Upper lobe of left lung (tissue), 6 donors: ENCODE results near the gene WDR6. TPM values are rescaled to one million over a fixed set of nuclear protein-coding genes. Genes with fewer than 3 reads are reported as not detected.

Source experiments
- ATAC-seq, 2 donors: fragments of 200-7000 bp; cut with Tn5 transposase; one replicate each; pipeline ENCODE4 v1.9.1; 2022; ENCODE audit warnings: mild to moderate bottlenecking in 2 of 2, moderate library complexity in 2 of 2; ENCODE audit not compliant: low FRiP score in 2 of 2
- DNase-seq, 2 donors: peaks; one replicate each; pipeline ENCODE4 v3.0.0-alpha.2; 2019 to 2020
- H3K27ac ChIP-seq, 4 donors: fragments of 200-600 bp; sonication (generic); one replicate each; pipeline ENCODE4 v1.5.1; 2016 to 2019
- H3K27me3 ChIP-seq, 4 donors: fragments of 200-600 bp; sonication (generic); one replicate each; pipeline ENCODE4 v1.5.1; 2017 to 2019
- H3K36me3 ChIP-seq, 4 donors: fragments of 200-600 bp; sonication (generic); one replicate each; pipeline ENCODE4 v1.5.1; 2016 to 2019
- H3K4me1 ChIP-seq, 4 donors: fragments of 200-600 bp; sonication (generic); one replicate each; pipeline ENCODE4 v1.5.1; 2018 to 2019
- H3K4me3 ChIP-seq, 4 donors: fragments of 200-600 bp; sonication (generic); one replicate each; pipeline ENCODE4 v1.5.1; 2017 to 2019; ENCODE audit warnings: mild to moderate bottlenecking in 2 of 4, moderate library complexity in 1 of 4
- H3K9me3 ChIP-seq, 4 donors: fragments of 200-600 bp; sonication (generic); one replicate each; pipeline ENCODE4 v1.5.1; 2018 to 2019
- CTCF ChIP-seq, 6 experiments: fragments of 450-650 bp in 4 of 6; fragments of 200-600 bp in 2 of 6; sonication (generic) in 2 of 6; IDR thresholded peaks; one replicate each; pipeline ENCODE4 v1.5.1; 2016 to 2019; ENCODE audit warnings: antibody characterized with exemption in 6 of 6
- EP300 ChIP-seq, 4 donors: sonication (generic); formaldehyde crosslinking; IDR thresholded peaks; one replicate each; pipeline ENCODE4 v1.5.1; 2017; ENCODE audit warnings: antibody characterized with exemption in 4 of 4, control low read depth in 2 of 4
- POLR2A ChIP-seq, 4 donors: fragments of 450-650 bp; IDR thresholded peaks; one replicate each; pipeline ENCODE4 v1.5.1; 2016 to 2017; ENCODE audit warnings: antibody characterized with exemption in 4 of 4, mild to moderate bottlenecking in 2 of 4
- POLR2AphosphoS5 ChIP-seq, 2 donors: sonication (generic); formaldehyde crosslinking; IDR thresholded peaks; one replicate each; pipeline ENCODE4 v1.5.1; 2017; ENCODE audit warnings: antibody characterized with exemption in 2 of 2
- WGBS, 2 donors: methylation state at CpG; one replicate each; pipeline ENCODE4 v1.1.5; 2017 to 2018; 5-methylcytosine and 5-hydroxymethylcytosine counted together
- total RNA-seq, 6 donors: library from RNA; depleted of rRNA in 4 of 6; stranded (reverse); fragments of >200 nt in 4 of 6; gene quantifications; one replicate each; pipeline versions ENCODE4 v1.1.0 to v1.2.1, GENCODE V29; 2016 to 2021
- donor health status: DM: no; HTN: no; CAD: no; lungs with moderate emphysema.
- donor health status: DM: no; HTN: yes; CAD: no; lungs with severe emphysema.

The WDR6 gene
- total RNA-seq, 6 donors from 2014 or later = 100 to 279 (median 123) TPM

DNA sequence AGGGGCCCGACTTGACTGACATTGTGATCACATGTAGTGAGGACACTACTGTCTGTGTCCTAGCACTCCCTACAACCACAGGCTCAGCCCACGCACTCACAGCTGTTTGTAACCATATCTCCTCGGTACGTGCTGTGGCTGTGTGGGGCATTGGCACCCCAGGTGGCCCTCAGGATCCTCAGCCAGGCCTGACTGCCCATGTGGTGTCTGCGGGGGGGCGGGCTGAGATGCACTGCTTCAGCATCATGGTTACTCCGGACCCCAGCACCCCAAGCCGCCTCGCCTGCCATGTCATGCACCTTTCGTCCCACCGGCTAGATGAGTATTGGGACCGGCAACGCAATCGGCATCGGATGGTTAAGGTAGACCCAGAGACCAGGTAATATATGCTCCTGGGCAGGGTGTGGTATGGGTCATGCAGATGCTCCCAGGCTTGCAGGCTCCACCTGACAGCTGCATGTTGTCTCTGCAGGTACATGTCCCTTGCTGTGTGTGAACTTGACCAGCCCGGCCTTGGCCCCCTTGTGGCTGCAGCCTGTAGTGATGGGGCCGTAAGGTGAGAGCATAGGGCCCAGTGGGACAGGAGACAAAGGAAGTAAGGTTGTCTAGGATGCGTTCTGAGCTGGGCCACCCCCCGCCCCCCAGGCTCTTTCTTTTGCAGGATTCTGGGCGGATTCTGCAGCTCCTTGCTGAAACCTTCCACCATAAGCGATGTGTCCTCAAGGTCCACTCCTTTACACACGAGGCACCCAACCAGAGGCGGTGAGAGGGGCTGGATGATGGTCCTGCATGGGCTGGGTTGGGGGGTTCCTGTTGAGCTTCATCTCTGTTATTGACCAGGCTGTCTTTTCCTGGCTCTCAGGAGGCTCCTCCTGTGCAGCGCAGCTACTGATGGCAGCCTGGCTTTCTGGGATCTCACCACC lies 6.8 kb downstream of the WDR6 start:
- H3K27ac ChIP-seq = no peak overlapping the region
- peaks cover 11 to 54% (median 45%) of the 10 kb centered on the region in 4 donors for H3K36me3 ChIP-seq
- 86 to 88% methylated on average over 23 to 24 of the region's 24 CpGs for WGBS, 2 donors
- DNase-seq = peak in 1 of 2 donors; percentile 72
- TF ChIP-seq POLR2A (IDR thresholded peaks at IDR 0.05) (no peak), CTCF (IDR thresholded peaks at IDR 0.05) (peak; percentile 29 to 63 (median 40))
- no peaks in the 10 kb centered on the region for H3K27me3 ChIP-seq
- H3K9me3 ChIP-seq = no peaks in the 10 kb centered on the region
- no peak overlapping the region for H3K4me3 ChIP-seq
- peaks cover 11 to 26% (median 15%) of the 10 kb centered on the region in 4 donors for H3K4me1 ChIP-seq
- ATAC-seq = no peak

GRCh38 chr3:49015072-49015471 lies 7.9 kb downstream of the WDR6 start:
- TF ChIP-seq CTCF (IDR thresholded peaks at IDR 0.05) (no peak), EP300 (IDR thresholded peaks at IDR 0.05) (no peak), POLR2AphosphoS5 (IDR thresholded peaks at IDR 0.05) (no peak), POLR2A (IDR thresholded peaks at IDR 0.05) (no peak)
- Histone ChIP-seq H3K27me3 (no peaks in the 10 kb centered on the region), H3K4me1 (peaks cover 21 to 28% (median 25%) of the 10 kb centered on the region in 4 donors), H3K9me3 (no peaks in the 10 kb centered on the region), H3K36me3 (peaks cover 11 to 54% (median 45%) of the 10 kb centered on the region in 4 donors), H3K4me3 (no peak overlapping the region), H3K27ac (no peak overlapping the region)
- 86 to 89% methylated on average over 6 to 8 of the region's 8 CpGs for WGBS, 2 donors
- DNase-seq (no peak), ATAC-seq (no peak)

DNA sequence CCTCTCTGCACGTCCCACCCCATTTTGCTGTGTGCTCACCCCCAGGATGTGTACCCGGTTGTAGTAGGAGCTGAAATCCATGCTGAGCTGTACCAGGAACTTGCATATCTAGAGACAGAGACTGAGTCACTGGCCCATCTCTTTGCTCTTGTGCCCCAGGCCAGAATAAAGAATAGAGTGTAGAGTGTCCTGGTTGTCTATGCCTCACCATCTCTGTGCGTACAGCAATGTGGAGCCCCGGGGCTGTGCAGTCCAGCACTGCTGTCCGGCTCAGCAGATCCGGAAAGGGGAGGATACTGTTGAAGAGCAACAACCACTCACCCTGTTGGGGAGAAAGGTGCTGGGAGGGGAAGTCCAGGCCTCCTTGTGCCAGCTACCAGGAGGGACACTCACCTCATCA lies 8.6 kb downstream of the WDR6 start:
- TF ChIP-seq EP300 (IDR thresholded peaks at IDR 0.05) = no peak
- TF ChIP-seq POLR2A (IDR thresholded peaks at IDR 0.05) = no peak
- TF ChIP-seq CTCF (IDR thresholded peaks at IDR 0.05) = no peak
- no peak for TF ChIP-seq POLR2AphosphoS5 (IDR thresholded peaks at IDR 0.05)
- Histone ChIP-seq H3K27ac (no peak overlapping the region), H3K27me3 (no peaks in the 10 kb centered on the region), H3K9me3 (no peaks in the 10 kb centered on the region), H3K4me3 (no peak overlapping the region), H3K4me1 (peaks cover 26 to 35% (median 31%) of the 10 kb centered on the region in 4 donors), H3K36me3 (peaks cover 11 to 54% (median 45%) of the 10 kb centered on the region in 4 donors)
- ATAC-seq (no peak), DNase-seq (no peak)
- WGBS, 2 donors = 79 to 91% methylated on average over 3 to 6 of the region's 6 CpGs

DNA sequence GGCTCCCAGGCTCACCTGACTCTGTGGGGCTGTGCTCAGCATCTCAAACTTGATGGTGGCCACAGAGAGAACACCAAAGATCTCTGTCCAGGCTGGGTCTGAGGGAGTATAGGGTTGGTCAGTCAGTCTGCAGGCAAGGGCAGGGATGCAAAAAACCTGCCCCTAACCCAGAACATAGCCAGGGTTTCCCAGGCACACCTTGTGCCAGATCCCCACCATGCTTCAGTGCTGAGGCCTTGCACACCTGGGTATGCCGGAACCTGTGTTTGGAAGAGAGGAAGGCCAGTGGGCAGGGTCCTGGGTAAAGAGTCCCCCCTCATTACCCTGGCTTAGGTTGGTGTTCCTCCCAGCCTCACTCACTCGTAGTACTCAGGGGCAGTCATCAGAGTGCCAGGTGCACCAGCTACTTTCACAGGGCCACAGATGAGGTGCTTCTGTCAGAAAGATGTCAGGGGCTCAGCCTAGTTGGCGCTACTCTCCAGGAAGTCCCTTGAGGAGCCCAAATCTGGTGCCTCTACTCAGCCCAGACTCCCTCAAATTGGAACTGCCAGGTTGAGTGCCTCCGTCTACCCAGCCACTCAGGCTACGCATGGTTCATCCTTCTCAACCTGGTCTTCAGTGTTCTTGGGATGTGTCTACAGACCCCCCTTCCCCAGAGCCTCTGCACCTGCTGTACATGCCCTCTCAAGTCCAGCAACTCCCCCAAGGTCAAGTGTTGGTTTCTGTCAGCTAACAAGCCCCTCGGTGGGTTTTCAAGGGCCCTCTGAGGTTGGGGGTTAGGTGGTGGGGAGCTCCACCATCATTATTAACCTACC lies 9.4 kb downstream of the WDR6 start:
- H3K27ac ChIP-seq = peak overlapping the region in 1 of 4 donors; percentile 88

More for the DNA sequence above, 9.4 kb downstream of the WDR6 start:
- WGBS, 2 donors = 93 to 95% methylated on average over 5 to 6 of the region's 6 CpGs
- no peaks in the 10 kb centered on the region for H3K27me3 ChIP-seq
- H3K4me3 ChIP-seq = no peak overlapping the region
- ATAC-seq = no peak
- no peak for TF ChIP-seq POLR2A (IDR thresholded peaks at IDR 0.05)
- TF ChIP-seq EP300 (IDR thresholded peaks at IDR 0.05) = no peak
- TF ChIP-seq POLR2AphosphoS5 (IDR thresholded peaks at IDR 0.05) = no peak
- TF ChIP-seq CTCF (IDR thresholded peaks at IDR 0.05) = no peak
- H3K36me3 ChIP-seq = peaks cover 11 to 50% (median 42%) of the 10 kb centered on the region in 4 donors
- no peak for DNase-seq
- H3K9me3 ChIP-seq = no peaks in the 10 kb centered on the region
- peaks cover 26 to 36% (median 31%) of the 10 kb centered on the region in 4 donors for H3K4me1 ChIP-seq
